Fibroblast of skin of scalp (primary cell): Measurements from ENCODE around the gene DEFB132.
A peak's percentile ranks its signal among the peaks of the same experiment; 100 is the strongest.

ENCODE experiments used
- DNase-seq: peaks from one replicate; pipeline ENCODE4 v3.0.0-alpha.2; 2013

The DEFB132 gene

DNA sequence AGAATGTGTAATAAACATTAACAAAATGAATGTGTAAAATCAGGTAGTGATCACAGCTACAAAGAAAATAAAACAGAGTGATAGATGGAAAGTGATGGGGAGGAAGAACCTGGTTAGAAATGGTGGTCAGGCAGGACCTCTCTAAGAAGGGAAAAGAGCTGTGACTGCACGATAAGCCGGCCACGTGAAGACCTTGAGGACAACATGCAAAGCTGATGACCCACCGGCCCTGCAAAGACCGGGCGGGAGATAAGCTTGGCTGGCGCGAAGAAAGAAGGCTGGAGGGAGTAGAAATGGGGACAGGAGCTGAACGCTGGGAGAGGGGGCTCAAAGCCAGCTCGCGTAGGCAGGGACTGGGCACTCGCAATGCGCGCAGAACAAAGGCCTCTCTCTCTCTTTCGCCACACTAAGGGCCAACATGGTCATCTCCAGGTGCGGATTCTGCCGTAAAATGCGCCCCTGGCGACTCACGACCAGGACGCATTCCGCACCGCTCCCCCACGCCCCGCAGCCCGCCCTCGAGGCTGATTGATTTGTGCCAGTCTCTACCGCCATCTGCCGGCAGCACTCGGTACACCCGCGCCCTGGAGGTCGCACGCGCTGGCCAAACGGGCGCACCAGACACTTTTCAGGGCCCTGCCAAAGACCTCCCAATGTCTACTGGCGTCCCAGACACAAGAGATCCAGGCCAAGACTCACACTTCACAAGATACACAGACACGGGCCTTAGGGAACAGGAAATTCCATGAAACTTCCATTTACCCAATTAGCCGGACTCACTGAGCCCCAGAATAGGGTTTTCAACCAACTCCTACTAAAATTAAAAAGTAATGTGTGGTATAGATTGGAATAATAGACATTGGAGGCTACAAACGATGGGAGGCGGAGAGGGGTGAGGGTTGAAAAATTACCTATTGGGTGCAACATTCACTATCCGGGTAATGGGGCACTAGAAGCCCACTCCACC lies 9.4 kb downstream of the DEFB132 start:
- peak; percentile 71 for DNase-seq

DNA sequence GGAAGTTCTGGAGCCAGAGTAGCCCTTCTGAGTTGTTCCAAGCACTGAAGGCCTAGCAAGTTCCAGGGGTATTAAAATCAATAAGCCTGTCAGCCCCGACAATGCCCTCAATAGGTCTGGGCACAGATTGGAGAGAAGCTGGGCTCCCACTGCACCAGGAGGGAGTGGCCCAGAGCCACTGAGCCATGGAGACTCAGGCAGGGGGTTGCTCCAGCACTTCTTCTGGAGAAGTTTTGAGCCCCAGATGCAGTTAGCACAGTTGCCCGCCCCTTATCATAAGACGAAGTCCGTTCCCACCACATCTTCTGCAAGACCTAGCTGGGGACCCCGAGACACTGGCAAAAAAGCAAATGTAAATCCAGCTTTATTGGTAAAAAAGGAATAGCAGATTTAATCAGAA lies 13.0 kb downstream of the DEFB132 start:
- no peak for DNase-seq

DNA sequence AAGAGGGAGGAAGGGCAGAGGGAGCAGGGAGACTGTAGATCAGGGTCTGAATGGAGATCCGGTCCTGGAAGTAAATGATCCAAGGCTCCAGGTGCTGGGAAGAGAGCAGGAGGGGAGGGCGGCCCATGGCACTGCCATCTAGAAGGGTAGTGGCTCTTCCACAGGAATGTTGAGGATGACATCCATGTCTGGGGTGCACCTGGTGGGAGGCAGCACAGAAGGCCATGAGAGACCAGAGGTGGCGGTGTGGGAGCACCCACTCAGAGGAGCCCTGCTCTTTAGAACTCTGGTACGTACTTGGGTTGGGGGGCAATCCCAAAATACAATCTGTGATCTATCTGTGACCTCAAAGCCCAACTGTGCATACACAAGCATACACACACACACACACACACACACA lies 13.5 kb downstream of the DEFB132 start:
- no peak for DNase-seq

DNA sequence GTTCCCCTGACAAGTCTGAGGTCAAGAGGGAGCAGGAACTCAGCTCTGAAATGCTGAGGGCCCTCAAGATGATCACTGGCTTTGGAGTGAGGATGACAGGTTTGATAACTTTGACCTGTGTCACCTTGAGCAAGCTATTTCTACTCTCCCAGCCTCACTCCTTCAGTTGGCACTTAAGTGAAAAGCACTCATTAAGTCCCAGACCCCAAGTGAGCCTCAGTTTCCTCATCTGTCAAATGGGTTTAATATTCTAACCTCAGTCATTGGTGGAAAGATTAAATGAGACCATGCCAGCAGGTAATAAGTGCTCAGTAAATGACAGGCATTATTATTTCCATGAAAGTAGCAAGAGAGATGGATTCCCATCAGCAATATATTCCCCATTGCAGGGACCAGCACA lies 14.0 kb downstream of the DEFB132 start:
- DNase-seq = no peak

DNA sequence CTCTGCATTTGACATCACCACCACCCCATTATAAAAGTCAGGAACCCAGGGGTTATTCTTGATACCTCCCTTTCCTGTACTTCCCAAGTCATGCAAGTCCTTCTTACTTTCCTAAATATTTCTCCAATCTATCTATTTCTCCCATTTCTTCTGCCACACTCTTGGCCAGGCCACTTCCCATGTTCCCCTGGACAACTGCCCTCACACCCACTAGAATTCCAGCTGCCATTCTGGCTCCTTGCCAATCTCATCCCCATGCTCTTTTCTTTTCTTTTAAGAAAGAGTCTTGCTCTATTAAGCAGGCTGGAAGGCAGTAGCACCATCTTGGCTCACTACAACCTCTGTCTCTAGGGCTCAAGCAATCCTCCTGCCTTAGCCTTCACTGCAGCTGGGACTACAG lies 15.2 kb downstream of the DEFB132 start:
- no peak for DNase-seq

DNA sequence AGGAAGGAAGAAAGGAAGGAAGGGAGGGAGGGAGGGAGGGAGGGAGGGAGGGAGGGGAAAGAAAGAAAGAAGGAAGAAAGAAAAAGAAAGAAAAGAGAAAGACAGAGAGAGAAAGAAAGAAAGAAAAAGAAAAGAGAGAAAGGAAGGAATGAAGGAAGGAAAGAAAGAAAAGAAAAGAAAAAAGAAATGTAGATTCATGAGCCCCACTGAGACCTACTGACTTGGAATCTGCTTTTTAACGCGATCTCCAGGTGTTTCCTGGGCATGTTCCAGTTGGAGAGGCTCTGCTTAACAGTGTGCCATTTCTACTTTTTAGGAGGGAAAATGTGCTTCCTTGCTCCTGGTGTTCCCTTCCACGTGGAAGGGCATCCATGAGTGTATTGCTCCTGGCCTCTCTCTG lies 16.4 kb downstream of the DEFB132 start:
- no peak for DNase-seq

DNA sequence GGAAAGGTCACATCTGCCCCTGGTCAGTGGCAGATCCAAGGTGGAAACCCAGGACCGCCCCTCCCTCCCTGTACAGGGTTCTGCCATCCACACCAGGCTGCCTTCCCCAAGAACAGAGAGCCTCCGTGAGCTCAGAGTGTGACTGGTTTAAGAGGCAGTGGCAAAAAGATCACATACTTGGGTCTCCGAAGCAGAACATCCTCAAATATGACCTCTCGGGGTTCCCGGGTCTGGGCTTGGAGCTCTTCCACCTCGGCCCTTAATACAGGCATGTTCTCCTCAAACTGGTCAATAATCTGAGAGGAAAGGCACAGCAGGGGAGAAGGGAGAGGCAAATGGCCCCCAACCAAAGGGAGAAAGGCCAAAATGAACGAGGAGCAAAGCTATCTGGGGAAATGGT lies 18.3 kb downstream of the DEFB132 start:
- DNase-seq = no peak

DNA sequence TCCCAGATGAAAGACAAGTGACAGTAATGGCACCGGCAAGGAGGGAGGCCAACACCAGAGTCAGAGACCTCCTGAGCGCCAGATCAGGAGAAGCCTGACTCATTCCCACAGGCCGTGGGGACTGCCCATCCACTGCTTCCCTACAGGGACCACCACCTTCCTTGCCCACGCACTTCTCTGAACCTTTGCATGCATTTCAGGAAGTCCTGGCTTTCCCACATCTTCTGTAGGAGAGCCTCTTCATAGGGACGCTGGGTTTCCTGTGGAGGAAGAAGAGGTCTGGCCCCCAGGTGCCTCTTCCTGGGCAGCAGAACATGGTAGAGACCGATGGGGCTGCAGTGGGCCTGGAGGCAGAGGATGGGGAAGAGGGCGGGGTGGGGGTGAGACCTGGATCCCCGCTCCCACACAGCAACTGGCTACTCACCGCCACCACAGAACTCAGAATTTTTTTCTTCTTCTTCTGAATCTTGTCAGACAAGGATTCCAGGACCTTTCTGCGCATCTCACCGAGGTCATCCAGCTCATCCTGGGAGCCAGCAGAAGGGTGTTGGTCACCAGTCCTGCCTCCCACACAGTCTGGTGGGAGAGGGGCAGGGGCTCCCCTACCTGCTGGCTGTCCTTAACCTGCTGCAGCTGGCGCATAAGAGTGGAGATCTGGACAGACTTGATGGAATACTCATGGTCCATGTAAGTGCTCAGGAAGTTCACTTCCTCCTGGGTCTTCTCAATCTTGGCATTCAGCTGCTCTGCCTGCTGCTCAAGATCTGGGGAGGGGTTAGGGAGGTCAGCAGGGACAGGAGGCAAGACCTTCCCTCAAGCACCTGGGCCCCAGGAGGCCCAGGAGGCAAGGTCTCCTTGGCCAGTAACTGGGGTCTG lies 19.3 kb downstream of the DEFB132 start:
- DNase-seq = no peak

DNA sequence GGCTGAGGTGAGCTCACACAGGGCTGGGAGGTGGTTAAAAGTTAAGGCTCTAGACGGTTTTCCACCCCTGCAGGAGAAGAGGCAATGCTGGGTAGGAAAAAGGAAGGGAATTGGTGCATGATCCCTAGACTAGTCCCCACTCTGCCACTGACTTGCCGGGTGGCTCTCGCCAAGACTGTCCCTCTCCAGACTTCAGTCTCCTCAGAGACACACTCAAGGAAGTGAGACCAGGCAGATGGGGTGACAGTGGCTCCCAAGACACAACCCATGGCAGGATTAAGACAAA lies 19.9 kb downstream of the DEFB132 start:
- DNase-seq = no peak

DNA sequence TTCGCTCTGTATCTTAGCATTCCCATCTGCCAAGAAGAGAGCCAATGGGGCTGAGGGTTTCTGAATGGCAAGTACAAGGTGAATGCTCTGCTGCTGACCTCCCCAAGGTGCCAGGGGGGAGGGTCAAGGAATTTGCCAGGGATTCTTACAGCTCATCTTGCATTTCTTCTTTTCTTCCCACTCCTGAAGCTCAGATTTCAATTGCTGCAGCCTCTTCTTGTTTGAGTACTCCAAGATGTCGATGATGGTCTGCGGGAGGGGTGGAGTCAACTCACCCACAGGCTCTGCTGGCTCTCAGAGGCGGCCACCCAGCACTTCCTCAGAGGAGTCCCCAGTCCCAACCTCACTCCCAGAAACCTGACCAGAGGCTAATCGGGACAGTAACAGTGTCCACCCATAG lies 20.7 kb downstream of the DEFB132 start:
- DNase-seq = no peak

DNA sequence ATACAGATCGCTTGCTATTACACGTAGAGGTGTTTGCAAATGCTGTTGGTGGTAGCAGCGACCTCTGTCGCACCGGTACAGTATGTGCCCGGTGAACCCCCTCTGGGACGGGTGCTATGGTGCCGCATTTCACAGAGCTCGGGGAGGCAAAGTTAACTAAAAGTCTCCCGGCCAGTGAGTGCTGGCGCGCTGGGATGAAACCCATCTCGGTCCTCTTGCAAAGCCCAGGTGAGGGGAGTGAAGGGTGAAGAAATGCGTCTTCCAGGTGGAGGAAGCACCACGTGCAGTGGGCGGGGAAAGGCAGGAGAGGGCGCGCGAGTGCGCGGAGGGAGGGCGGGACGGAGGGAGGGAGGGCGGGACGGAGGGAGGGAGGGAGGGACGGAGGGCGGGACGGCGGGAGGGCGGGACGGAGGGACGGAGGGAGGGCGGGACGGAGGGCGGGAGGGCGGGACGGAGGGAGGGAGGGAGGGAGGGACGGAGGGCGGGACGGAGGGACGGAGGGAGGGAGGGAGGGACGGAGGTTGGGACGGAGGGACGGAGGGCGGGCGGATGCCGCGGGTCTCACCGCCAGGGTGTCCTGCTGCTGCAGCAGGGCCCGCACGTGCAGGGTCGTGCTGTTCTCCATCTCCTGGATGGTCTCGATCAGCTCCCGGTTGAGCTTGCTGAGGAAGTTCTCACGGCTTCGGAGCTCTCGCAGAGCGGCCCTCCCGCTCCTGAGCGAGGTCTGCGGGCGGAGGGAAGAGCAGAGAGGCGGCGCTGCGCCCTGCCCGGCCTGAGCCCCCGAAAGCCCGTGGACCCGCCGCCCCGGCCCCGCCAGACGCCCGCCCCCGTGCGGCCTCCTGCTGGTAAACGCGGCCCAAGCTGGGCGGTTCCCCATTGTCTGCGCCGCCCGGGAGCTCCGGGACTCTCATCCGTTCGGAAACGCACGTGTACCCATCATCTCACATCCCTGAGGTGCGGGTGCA lies 21.4 kb downstream of the DEFB132 start:
- no peak for DNase-seq

DNA sequence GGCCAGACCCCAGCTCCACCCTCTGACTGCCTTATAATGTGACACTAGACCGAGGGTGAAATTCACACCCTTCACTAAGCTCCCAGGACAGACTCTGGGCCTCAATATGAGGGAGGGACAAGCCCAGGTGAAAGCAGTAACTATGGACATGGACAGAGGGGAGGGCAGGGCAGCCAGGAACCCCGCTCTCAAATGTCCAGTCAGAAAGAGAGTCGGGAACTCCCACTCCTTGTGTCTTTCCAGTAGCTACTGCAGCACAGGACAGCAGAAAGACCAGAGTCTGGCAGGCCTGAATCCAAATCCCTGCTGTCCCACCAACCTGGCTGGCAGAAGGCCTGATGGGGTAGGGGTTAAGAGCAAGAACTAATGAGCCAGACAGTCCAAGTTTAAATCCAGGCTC lies 26.6 kb downstream of the DEFB132 start:
- DNase-seq = no peak

DNA sequence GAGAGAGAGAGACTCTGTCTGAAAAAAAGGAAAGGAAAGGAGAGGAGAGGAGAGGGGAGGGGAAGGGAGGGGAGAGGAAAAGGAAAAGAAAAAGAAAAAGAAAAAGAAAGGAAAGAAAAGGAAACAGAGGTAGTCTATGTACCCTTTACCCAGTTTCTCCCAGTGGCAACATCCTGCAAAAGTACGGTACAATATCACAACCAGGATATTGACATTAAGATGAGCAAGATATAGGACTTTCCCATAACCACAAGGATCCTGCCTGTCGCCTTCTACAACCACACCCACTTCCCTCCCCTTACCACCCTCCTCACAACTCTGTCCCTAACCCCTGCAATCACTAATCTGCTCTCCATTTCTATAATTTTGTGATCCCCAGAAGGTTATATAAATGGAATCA lies 29.0 kb downstream of the DEFB132 start:
- no peak for DNase-seq

DNA sequence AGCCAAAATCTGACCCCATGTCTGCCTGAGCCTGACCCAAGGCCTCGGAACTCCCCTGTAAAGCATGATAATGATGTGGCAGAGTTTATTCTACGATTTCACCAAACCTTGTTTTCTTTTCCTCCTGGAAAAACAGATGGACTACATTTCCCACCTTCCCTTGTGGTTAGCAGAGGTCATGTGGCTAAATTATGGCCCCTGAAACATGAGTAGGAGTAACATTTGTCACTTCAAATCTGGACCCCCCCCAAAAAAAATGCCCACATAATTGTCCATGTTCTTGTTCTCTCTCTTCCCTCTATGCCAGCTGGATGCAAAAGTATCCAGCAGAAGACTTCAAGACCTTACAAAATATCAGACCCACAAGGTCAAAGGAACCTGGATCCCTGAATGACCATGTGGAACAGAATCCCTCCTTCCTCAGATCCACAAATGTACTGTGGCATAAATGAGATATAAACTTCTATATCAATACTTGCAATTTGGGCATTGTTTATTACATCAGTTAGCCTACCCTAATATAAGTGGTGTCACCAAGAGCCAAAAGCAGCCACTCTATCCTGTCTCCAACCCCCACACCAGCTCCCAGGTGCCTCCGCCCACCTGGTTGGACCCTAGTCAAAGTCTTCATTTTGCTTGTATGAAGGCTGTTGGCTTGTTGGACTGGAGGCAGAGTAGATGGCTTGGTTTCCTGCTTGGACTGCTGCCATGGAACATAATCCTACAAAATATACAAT lies 31.6 kb downstream of the DEFB132 start:
- DNase-seq = no peak

DNA sequence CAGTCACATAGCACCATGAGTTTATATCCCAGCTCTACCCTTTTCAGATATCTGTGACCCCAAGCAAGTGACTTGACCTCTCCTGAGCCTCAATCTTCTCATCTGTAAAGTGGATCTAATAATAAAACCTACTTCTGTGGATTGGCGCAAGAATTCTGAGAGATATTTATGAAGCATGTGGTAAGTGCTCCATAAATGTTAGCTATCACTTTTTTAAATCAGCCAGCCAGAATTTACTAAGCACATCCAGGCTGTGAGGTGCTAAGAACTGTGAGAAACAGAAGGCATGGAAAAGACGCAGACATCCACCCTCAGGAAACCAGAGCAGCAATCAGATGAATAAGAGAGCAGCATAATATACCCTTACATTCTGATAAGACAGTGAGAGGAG lies 32.2 kb downstream of the DEFB132 start:
- no peak for DNase-seq

DNA sequence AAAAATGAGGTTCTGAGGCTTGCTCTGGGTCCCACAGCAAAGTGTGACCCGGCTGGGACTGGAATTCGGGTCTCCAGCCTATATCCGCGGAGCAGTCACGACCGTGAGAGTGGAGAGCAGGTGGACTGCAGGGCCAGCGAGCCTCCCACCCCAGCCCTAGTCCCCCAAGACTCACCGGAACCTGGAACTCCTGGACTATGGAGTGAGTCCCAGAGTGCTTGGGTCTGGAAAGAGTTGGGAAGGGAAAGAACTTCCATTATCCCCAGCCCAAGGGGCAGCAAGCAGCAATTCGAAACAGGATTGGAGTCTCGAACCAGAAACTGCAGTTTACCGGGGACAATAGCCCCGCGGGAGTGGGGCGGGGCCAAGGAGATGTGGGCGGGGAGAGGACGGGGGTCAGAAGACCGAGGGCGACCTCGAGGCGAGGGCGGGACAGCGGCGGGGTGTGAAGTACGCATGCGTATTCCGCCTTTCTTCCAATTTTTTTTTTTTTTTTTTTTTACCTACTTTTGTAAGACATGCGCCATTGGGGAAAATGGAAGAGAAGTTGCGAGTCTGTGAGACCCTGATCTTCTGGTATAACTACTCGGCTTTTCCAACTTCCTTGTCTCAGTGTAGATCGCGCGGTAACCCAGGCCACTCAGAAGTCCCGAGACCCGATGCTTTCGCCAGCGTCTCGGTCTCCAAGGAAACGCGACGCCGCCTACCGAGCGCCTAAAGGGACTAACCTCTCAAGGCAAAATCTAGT lies 32.7 kb downstream of the DEFB132 start, which contains the start of gene C20orf96:
TSS of gene C20orf96 (minus strand) at position 667 of the 748 bp plus-strand sequence. CDS start at position 527, 140 bp downstream.
- peak; percentile 95 for DNase-seq

DNA sequence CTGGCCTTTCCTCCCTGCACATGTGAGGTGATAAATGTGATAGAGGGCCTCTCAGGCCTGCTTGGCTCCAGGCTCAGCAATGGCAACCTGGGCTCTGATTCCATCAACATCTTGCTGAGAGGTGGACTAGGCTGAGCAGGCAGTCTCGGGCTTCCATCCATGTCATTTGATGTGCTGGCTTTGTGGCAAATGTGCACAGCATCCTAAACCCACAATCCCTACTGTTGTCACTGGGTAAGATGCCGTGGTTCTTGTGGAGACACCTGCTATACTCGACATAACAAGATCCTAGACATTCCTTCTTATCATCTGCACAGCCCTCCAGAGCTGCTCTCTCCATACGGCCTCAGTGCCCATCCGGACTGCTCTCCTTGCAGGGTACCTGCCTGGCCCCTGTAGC lies 37.1 kb downstream of the DEFB132 start:
- DNase-seq = no peak

DNA sequence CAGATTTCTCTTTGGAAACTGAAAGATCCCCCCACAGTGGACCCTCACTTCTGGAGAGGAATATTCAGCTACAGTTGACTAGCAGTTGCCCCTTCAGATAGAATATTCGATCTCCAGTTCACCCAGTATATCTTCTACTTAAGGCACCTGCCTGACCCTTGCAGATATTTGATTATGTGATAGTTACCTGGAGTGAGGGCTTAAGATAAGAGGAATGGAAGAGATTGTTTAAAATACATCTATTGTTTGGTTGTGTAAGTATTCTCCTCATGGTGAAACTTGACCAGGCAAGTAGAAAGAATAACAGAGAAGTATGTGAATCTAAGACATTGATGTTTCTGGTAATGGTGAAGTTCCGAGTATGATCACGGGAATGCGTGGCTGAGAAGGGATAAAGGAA lies 38.3 kb downstream of the DEFB132 start:
- no peak for DNase-seq

DNA sequence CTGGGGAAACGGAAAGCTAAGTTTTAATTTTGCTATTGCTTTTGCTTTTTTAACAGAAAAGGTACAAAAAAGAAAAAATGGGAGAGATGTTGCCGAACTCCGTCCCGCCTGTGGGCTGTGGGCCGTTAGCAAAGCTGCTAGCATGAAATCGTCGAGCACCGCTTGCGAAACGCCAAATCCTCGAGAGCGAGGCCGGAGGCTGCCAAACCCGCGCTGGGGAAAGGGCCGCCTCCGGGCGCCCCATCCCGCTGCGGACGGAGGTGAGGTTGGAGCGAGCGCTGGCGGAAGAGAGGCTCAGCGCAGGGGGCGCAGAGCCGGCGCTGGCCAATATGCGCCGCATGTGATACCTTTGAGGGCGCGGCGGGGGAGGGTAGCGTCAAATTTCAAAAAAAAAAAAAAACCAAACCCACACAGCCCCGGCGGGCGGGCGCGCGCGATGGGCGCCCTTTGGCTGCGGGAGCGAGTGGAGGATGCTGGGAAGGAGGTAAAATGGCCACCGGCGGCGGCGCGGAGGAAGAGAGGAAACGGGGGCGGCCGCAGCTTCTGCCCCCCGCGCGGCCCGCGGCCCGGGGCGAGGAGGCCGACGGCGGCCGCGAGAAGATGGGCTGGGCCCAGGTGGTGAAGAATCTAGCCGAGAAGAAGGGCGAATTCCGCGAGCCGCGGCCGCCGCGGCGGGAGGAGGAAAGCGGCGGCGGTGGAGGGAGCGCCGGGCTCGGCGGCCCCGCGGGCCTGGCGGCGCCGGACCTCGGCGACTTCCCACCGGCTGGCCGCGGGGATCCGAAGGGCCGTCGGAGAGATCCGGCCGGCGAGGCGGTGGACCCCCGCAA lies 39.8 kb downstream of the DEFB132 start, which contains the start of gene ZCCHC3:
TSS of gene ZCCHC3 (plus strand) at position 473 of the 827 bp plus-strand sequence. CDS start at position 490, 17 bp downstream.
- DNase-seq = peak; percentile 93
